A673 (cell line): ENCODE data around the gene XYLB.

ENCODE experiments used
- CTCF ChIP-seq: fragments of 300-800, 200-600 bp; sonication (generic); conservative IDR thresholded peaks from 2 replicates; pipeline ENCODE4 v1.5.1; 2017; ENCODE audit warnings: low read depth, mild to moderate bottlenecking, antibody characterized with exemption, low read length, moderate library complexity, mixed read lengths
- EZH2 ChIP-seq: fragments of 200-600 bp; sonication (generic); IDR thresholded peaks from 2 replicates; pipeline ENCODE4 v1.6.1; 2017; ENCODE audit warnings: borderline replicate concordance, low read depth, mild to moderate bottlenecking, mixed read lengths, antibody characterized with exemption, low read length; ENCODE audit not compliant: poor library complexity, severe bottlenecking

- TF ChIP-seq CTCF (no peak), EZH2 (no peak)
Measured at GRCh38 chr3:38364721-38365400, 18.3 kb downstream of the XYLB start.
